ENCODE results near the gene AAK1. TPM values are rescaled to one million over a fixed set of nuclear protein-coding genes. Genes with fewer than 3 reads are reported as not detected.

Gene AAK1
- total and polyA plus RNA-seq, 2 of the 13 experiments (the other 11 are each of a cell fraction or from before 2014, with no cell fraction given): 9.8 to 10.3 TPM

DNA sequence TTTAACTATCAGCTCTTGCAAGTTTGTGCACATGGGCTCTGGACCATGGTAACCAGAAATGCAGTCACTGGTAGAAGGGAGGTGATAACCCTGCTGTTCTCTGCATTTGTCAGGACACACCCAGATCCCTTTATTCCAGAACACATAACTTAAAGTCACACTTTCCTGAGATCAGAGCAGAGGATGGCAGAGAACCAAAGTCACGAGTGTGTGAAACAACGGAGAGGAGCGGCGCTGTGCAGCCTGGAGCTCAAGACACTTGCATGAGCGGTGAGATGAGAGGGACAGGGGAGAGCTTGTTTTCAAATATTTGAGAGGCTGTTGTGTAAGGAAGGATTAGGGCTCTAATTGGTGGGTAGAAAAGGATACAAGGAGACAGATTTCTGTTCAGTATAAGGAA lies 43.3 kb upstream of the AAK1 start (continued):
- peak; percentile 40 for TF ChIP-seq XRCC5 (optimal IDR thresholded peaks at IDR 0.05; ENCODE audit: low read length)
- TF ChIP-seq, protein P1, sequence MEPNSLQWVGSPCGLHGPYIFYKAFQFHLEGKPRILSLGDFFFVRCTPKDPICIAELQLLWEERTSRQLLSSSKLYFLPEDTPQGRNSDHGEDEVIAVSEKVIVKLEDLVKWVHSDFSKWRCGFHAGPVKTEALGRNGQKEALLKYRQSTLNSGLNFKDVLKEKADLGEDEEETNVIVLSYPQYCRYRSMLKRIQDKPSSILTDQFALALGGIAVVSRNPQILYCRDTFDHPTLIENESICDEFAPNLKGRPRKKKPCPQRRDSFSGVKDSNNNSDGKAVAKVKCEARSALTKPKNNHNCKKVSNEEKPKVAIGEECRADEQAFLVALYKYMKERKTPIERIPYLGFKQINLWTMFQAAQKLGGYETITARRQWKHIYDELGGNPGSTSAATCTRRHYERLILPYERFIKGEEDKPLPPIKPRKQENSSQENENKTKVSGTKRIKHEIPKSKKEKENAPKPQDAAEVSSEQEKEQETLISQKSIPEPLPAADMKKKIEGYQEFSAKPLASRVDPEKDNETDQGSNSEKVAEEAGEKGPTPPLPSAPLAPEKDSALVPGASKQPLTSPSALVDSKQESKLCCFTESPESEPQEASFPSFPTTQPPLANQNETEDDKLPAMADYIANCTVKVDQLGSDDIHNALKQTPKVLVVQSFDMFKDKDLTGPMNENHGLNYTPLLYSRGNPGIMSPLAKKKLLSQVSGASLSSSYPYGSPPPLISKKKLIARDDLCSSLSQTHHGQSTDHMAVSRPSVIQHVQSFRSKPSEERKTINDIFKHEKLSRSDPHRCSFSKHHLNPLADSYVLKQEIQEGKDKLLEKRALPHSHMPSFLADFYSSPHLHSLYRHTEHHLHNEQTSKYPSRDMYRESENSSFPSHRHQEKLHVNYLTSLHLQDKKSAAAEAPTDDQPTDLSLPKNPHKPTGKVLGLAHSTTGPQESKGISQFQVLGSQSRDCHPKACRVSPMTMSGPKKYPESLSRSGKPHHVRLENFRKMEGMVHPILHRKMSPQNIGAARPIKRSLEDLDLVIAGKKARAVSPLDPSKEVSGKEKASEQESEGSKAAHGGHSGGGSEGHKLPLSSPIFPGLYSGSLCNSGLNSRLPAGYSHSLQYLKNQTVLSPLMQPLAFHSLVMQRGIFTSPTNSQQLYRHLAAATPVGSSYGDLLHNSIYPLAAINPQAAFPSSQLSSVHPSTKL (CRISPR knock-in tag; IDR thresholded peaks at IDR 0.05): peak; percentile 68
- TF ChIP-seq, protein P2, sequence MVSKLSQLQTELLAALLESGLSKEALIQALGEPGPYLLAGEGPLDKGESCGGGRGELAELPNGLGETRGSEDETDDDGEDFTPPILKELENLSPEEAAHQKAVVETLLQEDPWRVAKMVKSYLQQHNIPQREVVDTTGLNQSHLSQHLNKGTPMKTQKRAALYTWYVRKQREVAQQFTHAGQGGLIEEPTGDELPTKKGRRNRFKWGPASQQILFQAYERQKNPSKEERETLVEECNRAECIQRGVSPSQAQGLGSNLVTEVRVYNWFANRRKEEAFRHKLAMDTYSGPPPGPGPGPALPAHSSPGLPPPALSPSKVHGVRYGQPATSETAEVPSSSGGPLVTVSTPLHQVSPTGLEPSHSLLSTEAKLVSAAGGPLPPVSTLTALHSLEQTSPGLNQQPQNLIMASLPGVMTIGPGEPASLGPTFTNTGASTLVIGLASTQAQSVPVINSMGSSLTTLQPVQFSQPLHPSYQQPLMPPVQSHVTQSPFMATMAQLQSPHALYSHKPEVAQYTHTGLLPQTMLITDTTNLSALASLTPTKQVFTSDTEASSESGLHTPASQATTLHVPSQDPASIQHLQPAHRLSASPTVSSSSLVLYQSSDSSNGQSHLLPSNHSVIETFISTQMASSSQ (IDR thresholded peaks at IDR 0.05; ENCODE audit: low read depth): 0 out of 2 replicates have a peak, but pooled peaks have one; percentile 10
- TF ChIP-seq, protein P2 (CRISPR knock-in tag; IDR thresholded peaks at IDR 0.05; ENCODE audit: borderline replicate concordance): no peak
- TF ChIP-seq, protein P3, sequence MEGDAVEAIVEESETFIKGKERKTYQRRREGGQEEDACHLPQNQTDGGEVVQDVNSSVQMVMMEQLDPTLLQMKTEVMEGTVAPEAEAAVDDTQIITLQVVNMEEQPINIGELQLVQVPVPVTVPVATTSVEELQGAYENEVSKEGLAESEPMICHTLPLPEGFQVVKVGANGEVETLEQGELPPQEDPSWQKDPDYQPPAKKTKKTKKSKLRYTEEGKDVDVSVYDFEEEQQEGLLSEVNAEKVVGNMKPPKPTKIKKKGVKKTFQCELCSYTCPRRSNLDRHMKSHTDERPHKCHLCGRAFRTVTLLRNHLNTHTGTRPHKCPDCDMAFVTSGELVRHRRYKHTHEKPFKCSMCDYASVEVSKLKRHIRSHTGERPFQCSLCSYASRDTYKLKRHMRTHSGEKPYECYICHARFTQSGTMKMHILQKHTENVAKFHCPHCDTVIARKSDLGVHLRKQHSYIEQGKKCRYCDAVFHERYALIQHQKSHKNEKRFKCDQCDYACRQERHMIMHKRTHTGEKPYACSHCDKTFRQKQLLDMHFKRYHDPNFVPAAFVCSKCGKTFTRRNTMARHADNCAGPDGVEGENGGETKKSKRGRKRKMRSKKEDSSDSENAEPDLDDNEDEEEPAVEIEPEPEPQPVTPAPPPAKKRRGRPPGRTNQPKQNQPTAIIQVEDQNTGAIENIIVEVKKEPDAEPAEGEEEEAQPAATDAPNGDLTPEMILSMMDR (CRISPR knock-in tag; IDR thresholded peaks at IDR 0.05): peak; percentile 48
- TF ChIP-seq NR2C2 (CRISPR knock-in tag; IDR thresholded peaks at IDR 0.05; ENCODE audit: borderline replicate concordance): no peak
- 0 out of 2 replicates have a peak, but pooled peaks have one; percentile 22 for TF ChIP-seq ZNF205 (CRISPR knock-in tag; IDR thresholded peaks at IDR 0.05)
- TF ChIP-seq HDAC1 (CRISPR knock-in tag; IDR thresholded peaks at IDR 0.05): no peak
- TF ChIP-seq, protein P4, sequence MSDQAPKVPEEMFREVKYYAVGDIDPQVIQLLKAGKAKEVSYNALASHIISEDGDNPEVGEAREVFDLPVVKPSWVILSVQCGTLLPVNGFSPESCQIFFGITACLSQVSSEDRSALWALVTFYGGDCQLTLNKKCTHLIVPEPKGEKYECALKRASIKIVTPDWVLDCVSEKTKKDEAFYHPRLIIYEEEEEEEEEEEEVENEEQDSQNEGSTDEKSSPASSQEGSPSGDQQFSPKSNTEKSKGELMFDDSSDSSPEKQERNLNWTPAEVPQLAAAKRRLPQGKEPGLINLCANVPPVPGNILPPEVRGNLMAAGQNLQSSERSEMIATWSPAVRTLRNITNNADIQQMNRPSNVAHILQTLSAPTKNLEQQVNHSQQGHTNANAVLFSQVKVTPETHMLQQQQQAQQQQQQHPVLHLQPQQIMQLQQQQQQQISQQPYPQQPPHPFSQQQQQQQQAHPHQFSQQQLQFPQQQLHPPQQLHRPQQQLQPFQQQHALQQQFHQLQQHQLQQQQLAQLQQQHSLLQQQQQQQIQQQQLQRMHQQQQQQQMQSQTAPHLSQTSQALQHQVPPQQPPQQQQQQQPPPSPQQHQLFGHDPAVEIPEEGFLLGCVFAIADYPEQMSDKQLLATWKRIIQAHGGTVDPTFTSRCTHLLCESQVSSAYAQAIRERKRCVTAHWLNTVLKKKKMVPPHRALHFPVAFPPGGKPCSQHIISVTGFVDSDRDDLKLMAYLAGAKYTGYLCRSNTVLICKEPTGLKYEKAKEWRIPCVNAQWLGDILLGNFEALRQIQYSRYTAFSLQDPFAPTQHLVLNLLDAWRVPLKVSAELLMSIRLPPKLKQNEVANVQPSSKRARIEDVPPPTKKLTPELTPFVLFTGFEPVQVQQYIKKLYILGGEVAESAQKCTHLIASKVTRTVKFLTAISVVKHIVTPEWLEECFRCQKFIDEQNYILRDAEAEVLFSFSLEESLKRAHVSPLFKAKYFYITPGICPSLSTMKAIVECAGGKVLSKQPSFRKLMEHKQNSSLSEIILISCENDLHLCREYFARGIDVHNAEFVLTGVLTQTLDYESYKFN (CRISPR knock-in tag; conservative IDR thresholded peaks at IDR 0.05): 0 out of 2 replicates have a peak, but pooled peaks have one; percentile 31
- 0 out of 2 replicates have a peak, but pooled peaks have one; percentile 34 for TF ChIP-seq CEBPG (CRISPR knock-in tag; IDR thresholded peaks at IDR 0.05)
- TF ChIP-seq, protein P5, sequence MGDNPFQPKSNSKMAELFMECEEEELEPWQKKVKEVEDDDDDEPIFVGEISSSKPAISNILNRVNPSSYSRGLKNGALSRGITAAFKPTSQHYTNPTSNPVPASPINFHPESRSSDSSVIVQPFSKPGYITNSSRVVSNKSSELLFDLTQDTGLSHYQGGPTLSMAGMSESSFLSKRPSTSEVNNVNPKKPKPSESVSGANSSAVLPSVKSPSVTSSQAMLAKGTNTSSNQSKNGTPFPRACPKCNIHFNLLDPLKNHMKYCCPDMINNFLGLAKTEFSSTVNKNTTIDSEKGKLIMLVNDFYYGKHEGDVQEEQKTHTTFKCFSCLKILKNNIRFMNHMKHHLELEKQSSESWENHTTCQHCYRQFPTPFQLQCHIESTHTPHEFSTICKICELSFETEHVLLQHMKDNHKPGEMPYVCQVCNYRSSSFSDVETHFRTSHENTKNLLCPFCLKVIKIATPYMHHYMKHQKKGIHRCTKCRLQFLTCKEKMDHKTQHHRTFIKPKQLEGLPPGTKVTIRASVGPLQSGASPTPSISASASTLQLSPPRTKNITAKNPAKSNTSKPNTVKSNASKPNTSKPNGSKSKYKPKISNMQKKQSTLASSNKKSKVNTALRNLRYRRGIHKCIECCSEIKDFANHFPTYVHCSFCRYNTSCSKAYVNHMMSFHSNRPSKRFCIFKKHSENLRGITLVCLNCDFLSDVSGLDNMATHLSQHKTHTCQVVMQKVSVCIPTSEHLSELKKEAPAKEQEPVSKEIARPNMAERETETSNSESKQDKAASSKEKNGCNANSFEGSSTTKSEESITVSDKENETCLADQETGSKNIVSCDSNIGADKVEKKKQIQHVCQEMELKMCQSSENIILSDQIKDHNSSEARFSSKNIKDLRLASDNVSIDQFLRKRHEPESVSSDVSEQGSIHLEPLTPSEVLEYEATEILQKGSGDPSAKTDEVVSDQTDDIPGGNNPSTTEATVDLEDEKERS (CRISPR knock-in tag; IDR thresholded peaks at IDR 0.05): no peak
- no peak for TF ChIP-seq ZNF569 (CRISPR knock-in tag; IDR thresholded peaks at IDR 0.05; ENCODE audit: borderline replicate concordance)
